Measurements from ENCODE around the gene KPNA5.

DNA sequence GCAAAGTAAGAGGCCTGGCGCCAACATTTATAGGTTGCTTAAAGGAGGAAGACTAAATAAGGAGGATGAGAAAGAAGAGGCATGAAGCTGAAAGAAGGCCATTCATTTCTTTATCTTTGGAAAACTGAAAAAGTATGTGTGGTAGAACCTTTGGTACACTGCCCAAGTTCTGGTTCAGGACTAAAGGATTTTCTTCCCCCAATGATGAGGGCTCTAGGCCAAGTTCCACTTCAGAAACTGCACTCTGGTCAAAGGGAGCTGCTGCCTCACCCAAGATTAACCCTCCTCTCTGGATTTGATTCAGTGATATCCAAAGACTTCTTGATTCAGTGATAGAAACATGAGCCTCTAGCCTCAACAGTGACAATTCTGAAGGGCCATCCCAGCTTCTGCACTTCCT lies 5.0 kb upstream of the KPNA5 start:
- no peak for TF ChIP-seq PHF20 (CRISPR knock-in tag; IDR thresholded peaks at IDR 0.05)
- no peak for TF ChIP-seq GABPA (IDR thresholded peaks at IDR 0.05; ENCODE audit: low read depth, low read length)
- TF ChIP-seq GABPA (CRISPR knock-in tag; IDR thresholded peaks at IDR 0.05; ENCODE audit: low read depth): no peak
- TF ChIP-seq POLR2AphosphoS5 (IDR thresholded peaks at IDR 0.05; ENCODE audit: low read depth, low read length): no peak
- no peak for TF ChIP-seq NCOR1 (IDR thresholded peaks at IDR 0.05; ENCODE audit: borderline replicate concordance, low read length)
